ENCODE results near the gene CHCHD6.

CHCHD6 gene

GRCh38 chr3:126916546-126916945, 212.5 kb downstream of the CHCHD6 start:
- DNase-seq (ENCODE audit: low spot score): no peak
- no peak for TF ChIP-seq CTCF (IDR thresholded peaks at IDR 0.05; ENCODE audit: extremely low read depth, insufficient read depth, missing control alignments)
- in situ Hi-C loops (cut with MboI; ENCODE audit: low pct_unique_long_range_greater_than_20kb, low sequenced_read_pairs, unreplicated experiment): no loop called here

- no peak for TF ChIP-seq CTCF (IDR thresholded peaks at IDR 0.05; ENCODE audit: extremely low read depth, insufficient read depth, missing control alignments)
- in situ Hi-C loops (cut with MboI; ENCODE audit: low pct_unique_long_range_greater_than_20kb, low sequenced_read_pairs, unreplicated experiment): no loop called here
- DNase-seq (ENCODE audit: low spot score): no peak
Observed at GRCh38 chr3:126917232-126917804, 213.3 kb downstream of the CHCHD6 start.

- no peak for TF ChIP-seq CTCF (IDR thresholded peaks at IDR 0.05; ENCODE audit: extremely low read depth, insufficient read depth, missing control alignments)
- in situ Hi-C loops (cut with MboI; ENCODE audit: low pct_unique_long_range_greater_than_20kb, low sequenced_read_pairs, unreplicated experiment): no loop called here
- DNase-seq (ENCODE audit: low spot score): no peak
Observed at GRCh38 chr3:126918355-126918821, 214.3 kb downstream of the CHCHD6 start.

GRCh38 chr3:126921085-126921824, 217.2 kb downstream of the CHCHD6 start:
- TF ChIP-seq CTCF (IDR thresholded peaks at IDR 0.05; ENCODE audit: extremely low read depth, insufficient read depth, missing control alignments): no peak
- DNase-seq (ENCODE audit: low spot score): no peak
- in situ Hi-C loops (cut with MboI; ENCODE audit: low pct_unique_long_range_greater_than_20kb, low sequenced_read_pairs, unreplicated experiment): no loop called here

- TF ChIP-seq CTCF (IDR thresholded peaks at IDR 0.05; ENCODE audit: extremely low read depth, insufficient read depth, missing control alignments): no peak
- in situ Hi-C loops (cut with MboI; ENCODE audit: low pct_unique_long_range_greater_than_20kb, low sequenced_read_pairs, unreplicated experiment): no loop called here
- DNase-seq (ENCODE audit: low spot score): no peak
Observed at GRCh38 chr3:126922466-126922865, 218.4 kb downstream of the CHCHD6 start.

- in situ Hi-C loops (cut with MboI; ENCODE audit: low pct_unique_long_range_greater_than_20kb, low sequenced_read_pairs, unreplicated experiment): no loop called here
- no peak for DNase-seq (ENCODE audit: low spot score)
- TF ChIP-seq CTCF (IDR thresholded peaks at IDR 0.05; ENCODE audit: extremely low read depth, insufficient read depth, missing control alignments): no peak
Observed at GRCh38 chr3:126923423-126923822, 219.4 kb downstream of the CHCHD6 start.
